ENCODE measurements around the gene KCNJ6. TPM values are rescaled to one million over a fixed set of nuclear protein-coding genes. Genes with fewer than 3 reads are reported as not detected.

KCNJ6 gene
- total and polyA plus RNA-seq, 2 of the 8 experiments (the other 6 are each of a cell fraction or from before 2014, with no cell fraction given), result 0.51 to 1.2 TPM

GRCh38 chr21:37564341-37564923 lies 351.8 kb downstream of the KCNJ6 start (continued):
- TF ChIP-seq CHD7 (IDR thresholded peaks at IDR 0.05; ENCODE audit: insufficient replicate concordance, low read length), result no peak
- TF ChIP-seq CTCF (IDR thresholded peaks at IDR 0.05; ENCODE audit: control extremely low read depth in 1 of 3, insufficient read depth in 1 of 3, low read depth in 1 of 3, low read length in 3 of 3), result peak in 1 of 3 experiments; percentile 15; a peak in 1 of 4 replicates
- TF ChIP-seq POLR2A (IDR thresholded peaks at IDR 0.05; ENCODE audit: control extremely low read depth in 1 of 2, low read depth in 2 of 2, low read length in 2 of 2), result peak in 1 of 2 experiments; percentile 18; a peak in 1 of 3 replicates
- 0 out of 2 replicates have a peak, but pooled peaks have one; percentile 24 for TF ChIP-seq JUND (IDR thresholded peaks at IDR 0.05; ENCODE audit: low read length)
- no peak for TF ChIP-seq RXRA (IDR thresholded peaks at IDR 0.05; ENCODE audit: insufficient read depth, low read depth, low read length)
- TF ChIP-seq FOSL1 (IDR thresholded peaks at IDR 0.05; ENCODE audit: insufficient read depth, low read depth, low read length), result no peak
- TF ChIP-seq CBX8 (IDR thresholded peaks at IDR 0.05; ENCODE audit: borderline replicate concordance, low read depth, low read length), result no peak
- TF ChIP-seq CREB1 (IDR thresholded peaks at IDR 0.05), result no peak
- TF ChIP-seq ASH2L (IDR thresholded peaks at IDR 0.05; ENCODE audit: low read length), result no peak
